NOMO-1 (cell line): ENCODE results near the gene PRKCH.
"Not testable (repeated sequence)": the region's sequence is repeated elsewhere in the genome, so short reads cannot be mapped to it uniquely, and the experiment has no call there.

Experiments used
- DNase-seq, 2 experiments: peaks; one replicate each; lab custom pipeline; 2025; ENCODE audit not compliant: unreplicated experiment in 2 of 2; lab: John Stamatoyannopoulos, UW

The PRKCH gene

DNA sequence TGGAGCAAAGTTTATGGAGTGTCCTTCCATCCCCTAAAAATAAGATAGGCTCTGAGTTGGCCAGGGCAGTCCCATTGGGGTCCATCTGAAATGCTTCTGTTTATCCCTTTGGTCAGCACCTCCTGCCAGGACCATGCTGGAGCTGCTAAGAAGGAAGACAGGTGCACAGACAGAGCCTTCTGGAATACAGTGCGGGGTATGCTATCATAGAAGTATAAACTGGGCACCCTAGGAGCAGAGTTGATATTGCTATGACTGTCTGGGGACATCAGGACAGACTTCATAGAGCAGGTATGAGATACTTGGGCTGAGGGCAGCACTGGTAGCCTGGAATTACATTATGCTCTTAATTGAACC, 203.5 kb downstream of the PRKCH start:
- DNase-seq: no peak

GRCh38 chr14:61525293-61526011, 204.1 kb downstream of the PRKCH start:
- peak; percentile 57 to 67 for DNase-seq

GRCh38 chr14:61526405-61527312, 205.3 kb downstream of the PRKCH start:
- DNase-seq: no peak

DNA sequence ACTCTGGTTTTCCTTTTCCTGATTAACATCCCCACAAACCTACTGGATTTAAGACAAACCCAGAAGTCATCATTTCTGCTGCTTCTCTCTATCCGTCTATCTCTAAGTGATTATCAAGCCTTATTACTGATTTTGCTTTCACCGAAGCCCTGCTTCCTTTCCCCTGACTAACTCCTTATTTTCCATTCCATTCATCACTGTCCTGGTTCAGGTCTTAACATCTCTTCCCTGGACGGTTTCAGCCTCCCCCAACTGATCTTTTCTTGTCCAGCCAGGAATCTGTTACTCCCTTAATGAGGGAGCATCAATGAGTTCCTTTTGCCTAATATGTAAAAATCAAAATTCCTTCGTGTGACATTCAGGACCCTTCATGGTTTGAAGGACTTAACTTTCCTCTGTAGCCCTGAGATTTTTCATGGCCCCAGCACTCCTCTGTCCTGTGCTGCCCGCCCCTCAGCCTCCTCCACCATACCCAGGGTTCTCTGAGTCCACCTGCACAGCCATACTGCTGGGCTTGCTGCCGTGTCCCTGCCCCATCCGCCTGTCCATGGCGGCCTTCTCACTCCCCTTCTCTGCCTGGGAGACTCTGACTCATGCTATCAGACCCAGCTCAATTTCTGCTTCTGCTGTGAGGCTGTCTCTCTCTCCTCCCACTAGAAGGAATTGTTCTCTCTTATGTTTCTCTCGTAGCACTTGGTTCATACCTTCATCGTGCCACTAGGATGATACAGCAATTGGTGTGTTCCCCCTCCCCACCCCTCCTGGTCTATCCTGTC, 206.1 kb downstream of the PRKCH start:
- no peak for DNase-seq

DNA sequence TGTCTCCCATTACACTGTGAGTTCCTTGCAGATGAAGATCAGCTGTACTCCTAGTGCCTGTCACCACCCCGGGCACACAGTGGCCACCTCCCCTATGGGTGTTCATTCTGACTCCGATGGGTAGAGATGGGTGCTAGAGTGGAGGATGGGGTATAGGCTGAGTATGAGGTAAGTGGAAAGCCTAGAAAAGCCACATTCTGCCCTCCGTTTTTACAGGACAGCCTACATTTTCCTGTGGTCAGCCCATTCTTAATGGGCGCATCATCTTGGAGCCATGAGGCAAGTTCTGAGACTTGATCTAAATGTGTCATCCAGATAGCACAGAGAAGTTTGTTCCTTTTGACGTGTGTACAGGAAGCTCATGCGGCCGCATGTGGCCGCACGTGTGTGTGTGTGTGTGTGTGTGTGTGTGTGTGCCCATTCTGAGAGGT, 207.2 kb downstream of the PRKCH start:
- no peak for DNase-seq

- DNase-seq: not testable (repeated sequence)
Measured at GRCh38 chr14:61529360-61529759, 208.0 kb downstream of the PRKCH start.

- DNase-seq: no peak
Measured at GRCh38 chr14:61530296-61530695, 208.9 kb downstream of the PRKCH start.

GRCh38 chr14:61530896-61531295, 209.5 kb downstream of the PRKCH start:
- DNase-seq: no peak

GRCh38 chr14:61531465-61532122, 210.2 kb downstream of the PRKCH start:
- no peak for DNase-seq

GRCh38 chr14:61532123-61532505, 210.7 kb downstream of the PRKCH start:
- DNase-seq: no peak

- no peak for DNase-seq
Measured at GRCh38 chr14:61532763-61533162, 211.4 kb downstream of the PRKCH start.

GRCh38 chr14:61533513-61534255, 212.3 kb downstream of the PRKCH start:
- no peak for DNase-seq

GRCh38 chr14:61535032-61535431, 213.7 kb downstream of the PRKCH start:
- DNase-seq: no peak

DNA sequence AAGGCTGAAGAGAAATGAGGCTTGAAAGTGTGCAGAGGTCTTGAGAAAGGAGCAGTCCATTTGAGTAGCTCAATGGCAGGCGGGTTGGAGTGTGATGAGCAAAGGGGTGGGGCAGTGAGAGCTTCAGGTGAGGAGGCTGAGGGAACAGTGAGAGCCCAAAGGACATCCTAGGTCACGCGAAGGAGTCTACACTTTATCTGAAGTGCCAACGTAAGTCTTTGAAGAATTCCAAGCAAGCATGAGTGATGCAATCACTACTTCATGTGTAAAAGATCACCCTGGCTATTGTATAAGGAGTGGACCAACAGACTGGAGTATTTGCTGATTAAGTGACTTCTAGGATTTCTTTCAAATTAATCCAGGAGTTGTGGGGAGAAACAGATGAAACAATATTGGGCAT, 214.1 kb downstream of the PRKCH start:
- no peak for DNase-seq

GRCh38 chr14:61536661-61537562, 215.5 kb downstream of the PRKCH start:
- DNase-seq: no peak

DNA sequence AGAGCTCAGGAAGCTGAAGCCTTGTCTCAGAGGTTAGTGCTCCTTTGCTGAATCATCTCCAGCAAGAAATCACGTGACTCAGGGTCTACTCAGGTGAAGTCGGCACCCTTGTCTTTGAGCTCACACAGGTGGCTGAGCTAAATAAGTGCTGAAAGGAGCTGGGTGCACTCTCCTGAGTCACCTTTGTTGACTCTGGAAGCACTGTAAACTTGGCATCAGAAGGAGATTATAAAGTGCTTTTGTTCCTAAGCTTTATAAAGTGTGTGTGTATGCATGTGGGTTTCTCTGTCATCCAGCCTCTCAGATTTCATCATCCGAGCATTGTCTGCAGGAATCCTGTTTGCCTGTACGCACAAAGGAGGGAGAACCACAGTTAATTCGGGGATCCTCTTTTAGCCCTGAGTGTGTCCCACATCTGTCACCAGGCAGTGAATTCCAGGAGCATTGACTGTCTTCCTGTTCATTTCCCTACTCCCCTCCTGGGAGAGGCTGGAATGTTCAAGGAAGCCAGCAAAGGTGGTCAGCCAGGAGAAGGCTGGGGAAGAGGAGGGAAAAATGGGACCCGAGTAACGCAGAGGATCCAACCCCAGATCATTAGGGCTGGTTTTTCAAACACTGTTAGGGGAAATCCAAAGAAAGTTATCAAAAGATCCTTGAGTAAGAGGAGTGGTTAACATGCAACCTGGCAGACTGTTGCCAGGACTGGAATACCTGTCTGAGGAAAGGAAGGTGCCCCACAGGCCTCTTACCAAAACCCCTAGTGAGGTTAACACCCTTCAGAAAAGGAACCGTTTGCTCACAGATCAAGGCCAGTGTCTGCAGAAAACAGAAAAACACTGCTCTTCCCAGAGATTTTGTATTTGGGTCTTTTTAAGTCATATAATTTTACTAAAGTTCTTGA, 216.4 kb downstream of the PRKCH start:
- no peak for DNase-seq

GRCh38 chr14:61538464-61539022, 217.2 kb downstream of the PRKCH start:
- DNase-seq: no peak

GRCh38 chr14:61539631-61540030, 218.3 kb downstream of the PRKCH start:
- no peak for DNase-seq
